Measurements from ENCODE around the gene RNF26. TPM values are rescaled to one million over a fixed set of nuclear protein-coding genes. Genes with fewer than 3 reads are reported as not detected.
A peak's percentile ranks its signal among the peaks of the same experiment; 100 is the strongest.

Gene RNF26
- total and polyA plus RNA-seq, 2 of the 13 experiments (the other 11 are each of a cell fraction or from before 2014, with no cell fraction given), result 11.9 to 26.3 TPM

- TF ChIP-seq HOXA3 (CRISPR knock-in tag; IDR thresholded peaks at IDR 0.05), result peak; percentile 82
- 0 out of 2 replicates have a peak, but pooled peaks have one; percentile 45 for TF ChIP-seq ZFY (CRISPR knock-in tag; IDR thresholded peaks at IDR 0.05)
- TF ChIP-seq CEBPG (CRISPR knock-in tag; IDR thresholded peaks at IDR 0.05), result no peak; the same call in 1 of the 2 replicates
- TF ChIP-seq CSRNP2 (CRISPR knock-in tag; conservative IDR thresholded peaks at IDR 0.05; ENCODE audit: low read depth), result no peak
- TF ChIP-seq KIAA2018 (CRISPR knock-in tag; IDR thresholded peaks at IDR 0.05; ENCODE audit: borderline replicate concordance), result no peak
- TF ChIP-seq TBP (CRISPR knock-in tag; IDR thresholded peaks at IDR 0.05), result no peak
- no peak for TF ChIP-seq KAT8 (CRISPR knock-in tag; IDR thresholded peaks at IDR 0.05)
- no peak for TF ChIP-seq ZBTB7B (CRISPR knock-in tag; IDR thresholded peaks at IDR 0.05)
- no peak for TF ChIP-seq DNMT3B (CRISPR knock-in tag; conservative IDR thresholded peaks at IDR 0.05)
- TF ChIP-seq DDIT3 (CRISPR knock-in tag; IDR thresholded peaks at IDR 0.05), result no peak
- TF ChIP-seq SIX4 (CRISPR knock-in tag; IDR thresholded peaks at IDR 0.05), result no peak
- TF ChIP-seq CCDC6 (CRISPR knock-in tag; IDR thresholded peaks at IDR 0.05), result no peak
- no peak for TF ChIP-seq PHF5A (CRISPR knock-in tag; IDR thresholded peaks at IDR 0.05; ENCODE audit: low read depth, unreplicated experiment)
- no peak for TF ChIP-seq TP53 (CRISPR knock-in tag; conservative IDR thresholded peaks at IDR 0.05)
- TF ChIP-seq HNRNPH1 (optimal IDR thresholded peaks at IDR 0.05; ENCODE audit: low read depth, low read length), result no peak
- TF ChIP-seq NFE2L2 (IDR thresholded peaks at IDR 0.05; ENCODE audit: low read length), result no peak
- TF ChIP-seq NCOA1 (CRISPR knock-in tag; IDR thresholded peaks at IDR 0.05), result 0 out of 2 replicates have a peak, but pooled peaks have one; percentile 30
- TF ChIP-seq TFAP4 (IDR thresholded peaks at IDR 0.05; ENCODE audit: borderline replicate concordance, low read depth), result no peak
- TF ChIP-seq CREB1 (IDR thresholded peaks at IDR 0.05), result peak; percentile 63
- TF ChIP-seq CREB1 (CRISPR knock-in tag; IDR thresholded peaks at IDR 0.05), result peak; percentile 70
Observed at GRCh38 chr11:119318240-119319135, 15.8 kb upstream of the RNF26 start (continued).
